ENCODE measurements around the gene ARHGAP15.

Gene ARHGAP15

DNA sequence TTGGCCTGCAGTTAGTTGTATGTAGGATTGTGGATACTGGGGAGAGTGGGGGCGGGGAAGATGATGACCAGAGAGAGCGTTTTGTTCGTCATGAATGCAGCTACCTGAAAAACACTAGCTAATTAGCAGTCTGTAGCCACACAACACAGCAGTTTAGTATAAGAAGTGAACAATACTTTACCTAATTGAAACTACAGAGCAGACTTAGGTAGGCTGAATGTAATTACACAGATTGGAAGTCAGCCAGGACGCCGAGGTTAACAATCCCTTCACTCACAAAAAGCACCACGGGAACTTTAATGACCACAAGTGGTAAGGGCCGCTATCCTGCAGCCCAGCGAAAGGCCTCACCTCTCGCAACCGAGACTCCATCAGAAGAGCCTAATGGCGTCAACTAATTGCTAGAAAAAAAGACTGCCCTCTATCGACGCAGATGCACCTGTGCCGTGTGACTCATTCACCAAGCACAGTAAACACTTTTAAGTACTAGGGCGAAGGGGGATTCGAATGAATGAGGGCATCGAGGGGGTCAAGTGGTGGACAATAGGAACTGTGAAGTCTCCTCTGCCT is 591.0 kb downstream of the ARHGAP15 start:
- Histone ChIP-seq H3K27me3 (ENCODE audit: control insufficient read depth, insufficient read depth, low read length) (no peaks in the 10 kb centered on the region), H3K36me3 (ENCODE audit: control insufficient read depth, insufficient read depth, low read length) (no peaks in the 10 kb centered on the region), H3K9ac (ENCODE audit: low read length) (no peak overlapping the region), H3K4me3 (ENCODE audit: low read length) (no peak overlapping the region), H3K4me1 (ENCODE audit: control insufficient read depth, insufficient read depth, low read length) (no peaks in the 10 kb centered on the region), H3K27ac (ENCODE audit: low read depth, low read length) (no peak overlapping the region)

DNA sequence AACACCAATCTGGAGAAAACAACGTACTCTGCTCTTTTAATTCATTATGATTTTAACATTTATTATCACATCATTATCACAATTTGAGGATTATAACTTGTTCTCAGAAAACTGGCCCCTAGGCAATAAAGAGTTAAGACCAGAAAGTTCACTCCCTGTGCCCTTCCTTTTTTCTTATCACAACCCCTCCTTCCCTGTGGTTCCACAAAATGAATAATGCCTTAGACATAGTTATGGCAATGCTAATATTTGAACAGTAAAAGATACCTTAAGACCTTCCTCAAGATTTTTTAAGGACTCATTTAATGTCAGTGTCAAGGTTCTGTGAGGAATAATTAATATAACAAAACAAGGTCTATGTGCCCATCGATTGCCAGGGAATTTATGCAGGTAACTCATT is 596.2 kb downstream of the ARHGAP15 start:
- H3K9ac ChIP-seq (ENCODE audit: low read length): no peak overlapping the region
- no peaks in the 10 kb centered on the region for H3K4me1 ChIP-seq (ENCODE audit: control insufficient read depth, insufficient read depth, low read length)
- no peak overlapping the region for H3K4me3 ChIP-seq (ENCODE audit: low read length)
- no peaks in the 10 kb centered on the region for H3K27me3 ChIP-seq (ENCODE audit: control insufficient read depth, insufficient read depth, low read length)
- H3K36me3 ChIP-seq (ENCODE audit: control insufficient read depth, insufficient read depth, low read length): no peaks in the 10 kb centered on the region
- H3K27ac ChIP-seq (ENCODE audit: low read depth, low read length): no peak overlapping the region

DNA sequence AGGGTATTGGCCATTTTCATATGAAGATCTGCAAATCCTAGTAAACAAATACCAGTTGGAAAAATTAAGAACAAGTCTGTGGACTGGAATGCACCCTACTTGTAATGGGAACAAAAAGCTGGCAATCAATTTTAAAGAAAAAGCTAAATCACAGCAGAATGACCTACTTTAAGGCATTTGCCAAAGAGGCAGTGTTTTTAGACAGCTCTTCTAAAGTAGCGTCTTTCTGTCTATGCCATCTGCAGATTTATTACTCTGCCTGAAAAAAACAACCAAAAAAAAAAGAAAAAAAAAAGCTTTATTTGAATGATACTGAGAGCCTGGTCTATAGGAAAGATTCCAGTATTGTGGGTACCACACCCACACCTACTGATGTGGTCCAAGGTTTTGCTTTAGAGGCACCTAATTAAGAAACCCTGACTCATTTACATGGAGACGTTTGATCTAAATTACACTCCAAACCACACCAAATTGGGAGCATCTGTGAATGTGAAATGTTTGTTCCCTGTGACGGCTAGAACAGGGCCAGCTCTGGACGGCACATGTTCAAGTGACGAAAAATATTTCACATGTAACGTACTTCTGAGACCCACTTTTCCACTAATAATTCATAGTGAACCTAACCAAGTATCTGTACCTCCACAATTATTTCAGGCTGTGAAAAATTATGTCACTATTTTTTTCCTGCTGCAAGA is 597.1 kb downstream of the ARHGAP15 start:
- no peak overlapping the region for H3K27ac ChIP-seq (ENCODE audit: low read depth, low read length)
- no peaks in the 10 kb centered on the region for H3K4me1 ChIP-seq (ENCODE audit: control insufficient read depth, insufficient read depth, low read length)
- H3K4me3 ChIP-seq (ENCODE audit: low read length): no peak overlapping the region
- H3K9ac ChIP-seq (ENCODE audit: low read length): no peak overlapping the region
- H3K36me3 ChIP-seq (ENCODE audit: control insufficient read depth, insufficient read depth, low read length): no peaks in the 10 kb centered on the region
- no peaks in the 10 kb centered on the region for H3K27me3 ChIP-seq (ENCODE audit: control insufficient read depth, insufficient read depth, low read length)

DNA sequence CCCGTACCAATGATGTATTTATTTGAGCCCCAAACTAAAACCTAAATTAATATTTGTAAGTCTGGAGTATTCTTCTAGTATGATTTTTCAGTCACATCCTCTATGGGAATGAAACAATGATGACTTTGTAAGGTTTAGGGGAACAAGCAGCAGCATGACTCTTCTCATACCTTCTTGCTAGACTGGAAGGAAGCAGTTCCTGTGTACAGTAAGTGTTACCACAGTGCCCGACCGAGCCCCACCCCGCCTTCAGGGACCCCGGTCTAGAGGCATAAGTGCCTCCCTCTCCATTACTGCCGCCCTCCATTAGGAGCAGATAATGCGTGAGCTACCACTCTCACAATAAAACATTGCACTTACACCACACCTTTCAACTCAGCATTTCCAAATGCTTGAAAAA is 599.3 kb downstream of the ARHGAP15 start:
- no peak overlapping the region for H3K27ac ChIP-seq (ENCODE audit: low read depth, low read length)
- H3K36me3 ChIP-seq (ENCODE audit: control insufficient read depth, insufficient read depth, low read length): no peaks in the 10 kb centered on the region
- no peaks in the 10 kb centered on the region for H3K4me1 ChIP-seq (ENCODE audit: control insufficient read depth, insufficient read depth, low read length)
- no peak overlapping the region for H3K9ac ChIP-seq (ENCODE audit: low read length)
- no peaks in the 10 kb centered on the region for H3K27me3 ChIP-seq (ENCODE audit: control insufficient read depth, insufficient read depth, low read length)
- no peak overlapping the region for H3K4me3 ChIP-seq (ENCODE audit: low read length)

DNA sequence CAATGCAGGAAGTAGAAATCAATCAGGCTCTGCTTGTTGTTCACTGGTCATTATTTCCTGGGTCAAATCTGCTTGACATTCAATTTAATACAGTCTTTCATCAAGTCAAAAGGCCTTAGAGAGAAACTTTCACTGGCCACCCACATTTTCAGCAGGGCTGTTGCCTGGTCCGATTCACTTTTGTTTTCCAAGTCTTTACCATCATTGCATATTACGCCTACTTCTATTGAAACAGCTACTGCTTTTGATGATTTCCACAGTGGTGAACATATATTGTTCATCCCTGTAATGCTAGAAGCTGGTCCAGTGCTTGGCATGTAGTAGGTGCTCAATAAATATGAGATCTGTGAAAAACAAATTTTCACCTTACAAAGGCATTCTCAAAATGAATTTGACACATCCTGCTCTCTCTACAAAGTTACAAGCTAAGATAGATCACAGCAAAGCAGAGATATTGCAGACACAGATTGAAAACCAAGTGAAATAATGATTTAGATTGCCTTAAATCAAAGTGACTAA is 600.1 kb downstream of the ARHGAP15 start:
- Histone ChIP-seq H3K27ac (ENCODE audit: low read depth, low read length) (no peak overlapping the region), H3K36me3 (ENCODE audit: control insufficient read depth, insufficient read depth, low read length) (no peaks in the 10 kb centered on the region), H3K27me3 (ENCODE audit: control insufficient read depth, insufficient read depth, low read length) (no peaks in the 10 kb centered on the region), H3K4me3 (ENCODE audit: low read length) (no peak overlapping the region), H3K4me1 (ENCODE audit: control insufficient read depth, insufficient read depth, low read length) (no peaks in the 10 kb centered on the region), H3K9ac (ENCODE audit: low read length) (no peak overlapping the region)

DNA sequence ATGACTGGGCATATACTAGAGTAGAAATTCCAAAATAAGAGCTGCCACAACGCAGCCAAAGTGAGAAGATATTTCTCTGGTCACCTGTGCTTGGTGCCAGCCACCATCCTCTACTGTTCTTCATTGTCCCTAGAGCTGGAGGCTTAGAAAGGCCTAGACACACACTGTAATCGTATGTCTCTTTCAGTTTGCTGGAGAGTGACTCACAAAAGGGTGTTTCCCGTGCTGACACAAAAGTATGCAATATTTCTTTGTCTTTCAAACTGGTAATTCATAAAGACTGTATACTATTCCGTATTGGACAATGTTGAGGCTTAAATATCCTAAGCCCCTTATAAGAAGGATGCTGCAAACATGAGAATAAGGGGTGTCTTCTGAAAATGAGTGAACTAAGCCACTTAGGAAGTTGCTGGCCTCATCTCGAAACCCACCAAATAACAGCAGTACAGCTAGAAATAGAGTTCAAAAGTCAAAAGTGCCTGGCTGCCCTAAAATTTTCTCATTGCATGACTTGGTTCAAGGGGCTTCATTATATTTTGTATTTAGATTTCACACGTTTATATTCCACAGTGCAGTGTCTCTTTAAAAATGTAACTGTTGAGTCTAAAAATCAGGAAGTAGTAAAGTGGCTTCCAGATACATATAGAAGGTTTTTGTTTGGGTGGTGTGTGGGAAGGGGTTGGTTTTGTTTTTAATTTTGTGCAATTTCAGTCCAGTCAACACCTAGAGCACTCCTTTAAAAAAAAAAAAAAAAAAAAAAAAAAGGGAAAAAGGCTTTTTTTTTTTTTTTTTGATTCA is 601.1 kb downstream of the ARHGAP15 start:
- Histone ChIP-seq H3K4me3 (ENCODE audit: low read length) (no peak overlapping the region), H3K36me3 (ENCODE audit: control insufficient read depth, insufficient read depth, low read length) (no peaks in the 10 kb centered on the region), H3K27ac (ENCODE audit: low read depth, low read length) (no peak overlapping the region), H3K27me3 (ENCODE audit: control insufficient read depth, insufficient read depth, low read length) (no peaks in the 10 kb centered on the region), H3K9ac (ENCODE audit: low read length) (no peak overlapping the region), H3K4me1 (ENCODE audit: control insufficient read depth, insufficient read depth, low read length) (no peaks in the 10 kb centered on the region)

DNA sequence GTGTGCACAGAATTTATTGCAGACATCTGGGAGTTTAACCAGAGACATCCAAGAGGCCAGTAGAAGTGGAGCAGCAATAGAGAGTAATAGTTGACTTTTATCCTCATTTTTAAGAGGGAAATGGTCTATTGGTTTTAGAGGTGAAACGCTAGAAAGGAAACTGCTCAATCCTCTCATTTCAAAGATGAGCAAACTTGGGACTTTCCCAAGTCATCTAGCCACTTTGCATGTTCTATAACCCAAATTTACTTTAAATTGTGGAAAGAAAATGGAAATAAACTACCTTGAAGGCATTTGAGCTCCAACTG is 601.7 kb downstream of the ARHGAP15 start:
- H3K4me3 ChIP-seq (ENCODE audit: low read length): no peak overlapping the region
- H3K4me1 ChIP-seq (ENCODE audit: control insufficient read depth, insufficient read depth, low read length): no peaks in the 10 kb centered on the region
- no peak overlapping the region for H3K27ac ChIP-seq (ENCODE audit: low read depth, low read length)
- H3K9ac ChIP-seq (ENCODE audit: low read length): no peak overlapping the region
- no peaks in the 10 kb centered on the region for H3K36me3 ChIP-seq (ENCODE audit: control insufficient read depth, insufficient read depth, low read length)
- H3K27me3 ChIP-seq (ENCODE audit: control insufficient read depth, insufficient read depth, low read length): no peaks in the 10 kb centered on the region

DNA sequence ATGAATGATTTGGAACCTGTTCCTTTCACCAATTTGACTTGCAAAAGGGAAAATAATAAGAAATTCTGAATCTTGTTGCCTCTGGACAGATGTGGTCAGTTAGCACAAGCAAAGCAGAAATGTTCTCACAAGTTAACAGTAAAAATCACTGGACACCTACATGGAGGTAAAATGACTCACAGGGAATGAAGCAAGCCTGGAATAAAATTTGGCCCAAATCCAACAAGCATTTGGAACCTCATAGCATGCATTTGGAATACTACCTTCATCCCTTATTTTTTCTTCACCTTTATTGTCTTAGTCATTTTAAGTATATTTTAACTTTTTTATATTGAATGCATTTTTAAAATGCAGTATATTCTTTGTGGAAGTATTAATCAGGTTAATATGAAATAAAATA is 602.9 kb downstream of the ARHGAP15 start:
- H3K27ac ChIP-seq (ENCODE audit: low read depth, low read length): no peak overlapping the region
- H3K4me3 ChIP-seq (ENCODE audit: low read length): no peak overlapping the region
- no peak overlapping the region for H3K9ac ChIP-seq (ENCODE audit: low read length)
- no peaks in the 10 kb centered on the region for H3K4me1 ChIP-seq (ENCODE audit: control insufficient read depth, insufficient read depth, low read length)
- H3K27me3 ChIP-seq (ENCODE audit: control insufficient read depth, insufficient read depth, low read length): no peaks in the 10 kb centered on the region
- no peaks in the 10 kb centered on the region for H3K36me3 ChIP-seq (ENCODE audit: control insufficient read depth, insufficient read depth, low read length)

DNA sequence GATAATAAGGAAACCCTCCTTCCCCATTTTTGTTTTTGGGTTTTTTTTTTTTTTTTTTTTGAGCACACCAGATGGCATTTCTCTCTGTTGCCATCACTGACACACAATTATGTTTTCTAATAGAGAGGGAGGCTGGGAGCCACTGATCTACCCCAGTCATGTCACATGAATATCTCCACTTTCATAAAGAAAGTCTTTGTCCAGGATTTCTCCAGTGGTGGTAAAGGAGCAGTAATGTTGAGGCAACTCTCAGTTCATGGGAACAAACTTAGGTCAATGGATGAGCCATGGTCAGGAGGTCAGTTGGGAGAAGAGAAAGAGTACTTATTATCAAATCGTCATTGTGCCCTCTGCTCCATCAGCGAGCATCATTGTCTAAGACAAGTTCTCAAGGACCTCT is 603.7 kb downstream of the ARHGAP15 start:
- Histone ChIP-seq H3K4me3 (ENCODE audit: low read length) (no peak overlapping the region), H3K9ac (ENCODE audit: low read length) (no peak overlapping the region)

DNA sequence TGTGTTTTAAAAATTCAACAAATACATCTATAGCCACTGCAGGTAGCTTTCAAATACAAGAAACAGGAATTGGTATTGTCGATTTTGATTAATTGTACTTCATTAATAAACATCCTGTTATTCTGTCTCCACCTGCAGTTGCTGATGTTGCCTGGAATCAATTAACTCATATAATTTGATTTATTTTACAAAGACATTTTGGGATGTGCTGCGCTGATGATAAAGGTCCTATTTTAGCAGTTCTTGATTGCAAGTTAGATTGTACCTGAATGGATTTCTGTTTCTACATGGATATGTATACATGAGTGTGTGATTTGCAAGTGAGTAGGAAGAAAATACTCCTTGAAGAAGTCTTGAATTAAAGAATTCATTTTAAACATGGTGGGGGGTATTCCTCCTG is 605.3 kb downstream of the ARHGAP15 start:
- Histone ChIP-seq H3K4me1 (ENCODE audit: control insufficient read depth, insufficient read depth, low read length) (no peaks in the 10 kb centered on the region), H3K36me3 (ENCODE audit: control insufficient read depth, insufficient read depth, low read length) (no peaks in the 10 kb centered on the region), H3K9ac (ENCODE audit: low read length) (no peak overlapping the region), H3K4me3 (ENCODE audit: low read length) (no peak overlapping the region), H3K27ac (ENCODE audit: low read depth, low read length) (no peak overlapping the region), H3K27me3 (ENCODE audit: control insufficient read depth, insufficient read depth, low read length) (no peaks in the 10 kb centered on the region)

More for the DNA sequence above, 603.7 kb downstream of the ARHGAP15 start:
- H3K4me1 ChIP-seq (ENCODE audit: control insufficient read depth, insufficient read depth, low read length): no peaks in the 10 kb centered on the region
- H3K36me3 ChIP-seq (ENCODE audit: control insufficient read depth, insufficient read depth, low read length): no peaks in the 10 kb centered on the region
- no peaks in the 10 kb centered on the region for H3K27me3 ChIP-seq (ENCODE audit: control insufficient read depth, insufficient read depth, low read length)
- H3K27ac ChIP-seq (ENCODE audit: low read depth, low read length): no peak overlapping the region

DNA sequence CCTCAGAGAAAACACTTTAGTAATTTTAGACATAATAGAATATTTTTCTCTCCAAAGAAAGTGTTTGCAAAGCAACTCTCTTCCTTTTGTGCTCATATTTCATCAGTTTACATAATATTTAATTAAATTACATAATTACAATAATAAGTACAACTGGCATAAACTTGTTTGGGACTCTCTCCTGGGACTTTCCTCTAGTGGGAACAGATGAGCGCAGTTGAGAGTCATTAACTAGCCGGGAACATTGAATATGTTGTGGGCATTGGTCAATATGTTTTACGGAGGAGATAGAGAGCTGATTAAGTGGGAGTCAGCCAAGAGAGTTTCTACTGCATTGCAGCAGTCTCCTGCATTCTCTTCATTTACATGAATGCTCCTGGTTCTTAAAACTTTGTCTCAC is 607.7 kb downstream of the ARHGAP15 start:
- no peaks in the 10 kb centered on the region for H3K27me3 ChIP-seq (ENCODE audit: control insufficient read depth, insufficient read depth, low read length)
- H3K9ac ChIP-seq (ENCODE audit: low read length): no peak overlapping the region
- H3K27ac ChIP-seq (ENCODE audit: low read depth, low read length): no peak overlapping the region
- H3K4me3 ChIP-seq (ENCODE audit: low read length): no peak overlapping the region
- H3K4me1 ChIP-seq (ENCODE audit: control insufficient read depth, insufficient read depth, low read length): no peaks in the 10 kb centered on the region
- H3K36me3 ChIP-seq (ENCODE audit: control insufficient read depth, insufficient read depth, low read length): no peaks in the 10 kb centered on the region

DNA sequence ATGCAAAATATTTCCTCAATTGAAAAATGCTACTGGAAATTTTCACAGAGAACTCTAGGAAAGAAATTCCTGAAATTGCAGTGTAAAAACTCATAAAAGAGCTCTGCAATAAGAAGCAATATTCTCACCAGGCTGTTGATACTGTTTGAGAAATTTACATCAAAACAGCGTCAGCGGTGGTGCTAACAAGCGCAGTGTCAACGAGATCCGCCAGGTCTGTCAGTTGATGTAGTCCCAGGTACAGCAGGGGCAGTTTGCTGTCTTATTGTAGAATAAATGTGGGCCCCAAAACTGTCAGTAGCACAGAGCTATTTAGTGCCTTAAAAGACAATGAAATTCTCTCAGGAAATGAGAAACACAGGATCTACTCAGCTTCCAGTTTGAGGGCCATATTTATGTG is 611.2 kb downstream of the ARHGAP15 start:
- H3K4me1 ChIP-seq (ENCODE audit: control insufficient read depth, insufficient read depth, low read length): no peaks in the 10 kb centered on the region
- H3K27ac ChIP-seq (ENCODE audit: low read depth, low read length): no peak overlapping the region
- H3K27me3 ChIP-seq (ENCODE audit: control insufficient read depth, insufficient read depth, low read length): no peaks in the 10 kb centered on the region
- H3K36me3 ChIP-seq (ENCODE audit: control insufficient read depth, insufficient read depth, low read length): no peaks in the 10 kb centered on the region
- H3K4me3 ChIP-seq (ENCODE audit: low read length): no peak overlapping the region
- H3K9ac ChIP-seq (ENCODE audit: low read length): no peak overlapping the region
